Tibial nerve (tissue), 4 donors: Measurements from ENCODE around the gene CALCOCO1. TPM values are rescaled to one million over a fixed set of nuclear protein-coding genes. Genes with fewer than 3 reads are reported as not detected.

ENCODE experiments used
- DNase-seq, 2 donors: peaks; one replicate each; pipeline ENCODE4 v3.0.0-alpha.2; 2019; ENCODE audit warnings: low spot score in 2 of 2
- H3K27ac ChIP-seq, 4 donors: fragments of 200-600 bp; sonication (generic) in 3 of 4; one replicate each; pipeline ENCODE4 v1.5.1; 2017 to 2019; ENCODE audit warnings: mild to moderate bottlenecking in 1 of 4
- H3K27me3 ChIP-seq, 2 donors: fragments of 200-600 bp; sonication (generic) in 1 of 2; one replicate each; pipeline versions ENCODE4 v1.5.1 to v1.6.0; 2017 to 2019
- H3K36me3 ChIP-seq, 3 donors: fragments of 200-600 bp; sonication (generic); one replicate each; pipeline ENCODE4 v1.5.1; 2018 to 2019
- H3K4me1 ChIP-seq, 4 donors: fragments of 200-600 bp; sonication (generic) in 3 of 4; one replicate each; pipeline ENCODE4 v1.5.1; 2017 to 2019
- H3K4me3 ChIP-seq, 4 donors: fragments of 200-600 bp; sonication (generic) in 3 of 4; one replicate each; pipeline ENCODE4 v1.5.1; 2017 to 2019; ENCODE audit warnings: mild to moderate bottlenecking in 1 of 4, moderate library complexity in 1 of 4
- H3K9me3 ChIP-seq, 4 donors: fragments of 200-600 bp; sonication (generic) in 3 of 4; one replicate each; pipeline ENCODE4 v1.5.1; 2017 to 2019
- CTCF ChIP-seq, 5 experiments: fragments of 200-600 bp in 3 of 5; fragments of 450-650 bp in 2 of 5; sonication (generic) in 3 of 5; IDR thresholded peaks; one replicate each; pipeline ENCODE4 v1.5.1; 2016 to 2019; ENCODE audit warnings: antibody characterized with exemption in 5 of 5, mild to moderate bottlenecking in 3 of 5, moderate library complexity in 2 of 5
- EP300 ChIP-seq, 2 donors: sonication (generic); formaldehyde crosslinking; IDR thresholded peaks; one replicate each; pipeline ENCODE4 v1.6.1; 2017; ENCODE audit warnings: antibody characterized with exemption in 2 of 2, mild to moderate bottlenecking in 1 of 2
- POLR2A ChIP-seq, 2 donors: fragments of 450-650 bp; IDR thresholded peaks; one replicate each; pipeline ENCODE4 v1.6.1; 2017; ENCODE audit warnings: antibody characterized with exemption in 2 of 2, mild to moderate bottlenecking in 2 of 2, moderate library complexity in 2 of 2
- WGBS, 2 donors: methylation state at CpG; one replicate each; pipeline ENCODE4 v1.1.5; 2018; 5-methylcytosine and 5-hydroxymethylcytosine counted together
- total RNA-seq, 4 donors: library from RNA; depleted of rRNA; stranded (reverse); fragments of >200 nt; gene quantifications; one replicate each; pipeline ENCODE4 v1.1.0, GENCODE V29; 2016

CALCOCO1 gene
- total RNA-seq, 4 donors from 2014 or later = 226 to 383 (median 285) TPM

- TF ChIP-seq EP300 (IDR thresholded peaks at IDR 0.05) = no peak
- TF ChIP-seq POLR2A (IDR thresholded peaks at IDR 0.05) = no peak
- no peak for TF ChIP-seq CTCF (IDR thresholded peaks at IDR 0.05)
- Histone ChIP-seq H3K36me3 (no peaks in the 10 kb centered on the region), H3K27ac (no peak overlapping the region), H3K27me3 (peaks cover 0 to 41% of the 10 kb centered on the region in 2 donors), H3K9me3 (no peaks in the 10 kb centered on the region), H3K4me3 (no peak overlapping the region), H3K4me1 (peaks cover 0 to 7% (median 3%) of the 10 kb centered on the region in 4 donors)
- 50 to 56% methylated on average over 5 of the region's 5 CpGs for WGBS, 2 donors
- DNase-seq = no peak
Measured at GRCh38 chr12:53733807-53734200, 6.6 kb upstream of the CALCOCO1 start.

GRCh38 chr12:53733051-53733806, 6.0 kb upstream of the CALCOCO1 start:
- peaks cover 0 to 36% of the 10 kb centered on the region in 2 donors for H3K27me3 ChIP-seq
- H3K4me3 ChIP-seq = no peak overlapping the region
- H3K27ac ChIP-seq = no peak overlapping the region
- H3K9me3 ChIP-seq = no peaks in the 10 kb centered on the region
- TF ChIP-seq POLR2A (IDR thresholded peaks at IDR 0.05) (no peak), EP300 (IDR thresholded peaks at IDR 0.05) (no peak), CTCF (IDR thresholded peaks at IDR 0.05) (no peak)
- 89 to 91% methylated on average over 2 of the region's 2 CpGs for WGBS, 2 donors
- no peaks in the 10 kb centered on the region for H3K36me3 ChIP-seq
- no peak for DNase-seq
- peaks cover 0 to 1% (median 0%) of the 10 kb centered on the region in 4 donors for H3K4me1 ChIP-seq

- Histone ChIP-seq H3K36me3 (peaks cover 0 to 7% (median 0%) of the 10 kb centered on the region in 3 donors), H3K4me3 (no peak overlapping the region), H3K27me3 (peaks cover 0 to 5% of the 10 kb centered on the region in 2 donors), H3K27ac (no peak overlapping the region), H3K4me1 (peaks cover 0 to 24% (median 18%) of the 10 kb centered on the region in 4 donors), H3K9me3 (no peaks in the 10 kb centered on the region)
- TF ChIP-seq EP300 (IDR thresholded peaks at IDR 0.05) = no peak
- no peak for TF ChIP-seq CTCF (IDR thresholded peaks at IDR 0.05)
- DNase-seq = no peak
Measured at GRCh38 chr12:53729644-53730043, 2.4 kb upstream of the CALCOCO1 start.

GRCh38 chr12:53728206-53728605, 954 bp upstream of the CALCOCO1 start:
- peaks cover 0 to 5% of the 10 kb centered on the region in 2 donors for H3K27me3 ChIP-seq
- TF ChIP-seq CTCF (IDR thresholded peaks at IDR 0.05) = no peak
- TF ChIP-seq EP300 (IDR thresholded peaks at IDR 0.05) = no peak
- peak overlapping the region in 2 of 4 donors; percentile 80 to 92 for H3K27ac ChIP-seq
- H3K4me1 ChIP-seq = peaks cover 0 to 24% (median 18%) of the 10 kb centered on the region in 4 donors
- peak overlapping the region in 2 of 4 donors; percentile 81 to 84 for H3K4me3 ChIP-seq
- no peaks in the 10 kb centered on the region for H3K9me3 ChIP-seq
- DNase-seq = no peak
- H3K36me3 ChIP-seq = peaks cover 0 to 21% (median 0%) of the 10 kb centered on the region in 3 donors
- 52 to 54% methylated on average over 7 of the region's 7 CpGs for WGBS, 2 donors

GRCh38 chr12:53726946-53727309, 324 bp downstream of the CALCOCO1 start:
- TF ChIP-seq POLR2A (IDR thresholded peaks at IDR 0.05) (no peak), EP300 (IDR thresholded peaks at IDR 0.05) (no peak), CTCF (IDR thresholded peaks at IDR 0.05) (no peak)
- H3K4me3 ChIP-seq = peak overlapping the region; percentile 71 to 84 (median 77)
- peaks cover 0 to 24% (median 18%) of the 10 kb centered on the region in 4 donors for H3K4me1 ChIP-seq
- DNase-seq = no peak
- peaks cover 0 to 34% (median 4%) of the 10 kb centered on the region in 3 donors for H3K36me3 ChIP-seq
- peaks cover 0 to 4% of the 10 kb centered on the region in 2 donors for H3K27me3 ChIP-seq
- WGBS, 2 donors = 1 to 5% methylated on average over 15 of the region's 15 CpGs
- H3K27ac ChIP-seq = peak overlapping the region; percentile 50 to 92 (median 83)
- no peaks in the 10 kb centered on the region for H3K9me3 ChIP-seq
